Body of pancreas (tissue), 4 donors: Measurements from ENCODE around the gene GNMT. TPM values are rescaled to one million over a fixed set of nuclear protein-coding genes. Genes with fewer than 3 reads are reported as not detected.

Source experiments
- ATAC-seq: fragments of 150-250 bp; one replicate; pipeline ENCODE4 v1.9.1; 2016
- DNase-seq, 4 donors: peaks; one replicate each; pipeline ENCODE4 v3.0.0-alpha.2; 2019
- H3K27ac ChIP-seq, 4 donors: fragments of 200-600 bp; sonication (generic); 1 replicate in 3 of 4; 2 replicates in 1 of 4; pipeline versions ENCODE4 v1.5.1 to v1.6.1; 2016 to 2019; ENCODE audit warnings: mild to moderate bottlenecking in 1 of 4, mixed read lengths in 1 of 4, moderate library complexity in 1 of 4
- H3K27me3 ChIP-seq, 2 donors: fragments of 200-600 bp; sonication (generic); one replicate each; pipeline ENCODE4 v1.6.0; 2016; ENCODE audit warnings: mild to moderate bottlenecking in 1 of 2
- H3K36me3 ChIP-seq, 2 donors: fragments of 200-600 bp; sonication (generic); replicated peaks in 1 of 2; 2 replicates each; pipeline ENCODE4 v1.5.1; 2016; ENCODE audit warnings: low read depth in 2 of 2; ENCODE audit not compliant: insufficient read depth in 1 of 2
- H3K4me1 ChIP-seq: fragments of 200-600 bp; sonication (generic); one replicate; pipeline ENCODE4 v1.6.0; 2016
- H3K4me3 ChIP-seq, 2 donors: fragments of 200-600 bp; sonication (generic); 1 replicate in 1 of 2; 2 replicates in 1 of 2; pipeline ENCODE4 v1.5.1; 2016 to 2019
- H3K9me3 ChIP-seq, 3 donors: fragments of 200-600 bp; sonication (generic); 1 replicate in 2 of 3; 2 replicates in 1 of 3; pipeline ENCODE4 v1.5.1; 2016
- CTCF ChIP-seq, 7 experiments: fragments of 450-650 bp in 4 of 7; fragments of 200-600 bp in 3 of 7; sonication (generic) in 3 of 7; IDR thresholded peaks; one replicate each; pipeline ENCODE4 v1.5.1; 2016 to 2019; ENCODE audit warnings: antibody characterized with exemption in 7 of 7
- POLR2A ChIP-seq, 3 donors: fragments of 450-650 bp; IDR thresholded peaks; one replicate each; pipeline ENCODE4 v1.6.1; 2016; ENCODE audit warnings: antibody characterized with exemption in 3 of 3, mild to moderate bottlenecking in 2 of 3
- WGBS, 2 donors: methylation state at CpG; one replicate each; pipeline ENCODE4 v1.1.5; 2017; 5-methylcytosine and 5-hydroxymethylcytosine counted together
- intact Hi-C: fragments of 100-400 bp; cut with DNase I; formaldehyde crosslinking; loops from one replicate; pipeline ENCODE4 v1.15.1; 2023
- total RNA-seq, 2 donors: library from RNA; depleted of rRNA; stranded (reverse); fragments of >200 nt; gene quantifications; one replicate each; pipeline ENCODE4 v1.1.0, GENCODE V29; 2016

GNMT gene
- total RNA-seq, 2 donors from 2014 or later, result 67.2 to 630 TPM

GRCh38 chr6:42935322-42935721 is 25.2 kb upstream of the GNMT start:
- DNase-seq (no peak), ATAC-seq (no peak)
- intact Hi-C loops, result no loop called here
- Histone ChIP-seq H3K36me3 (peaks cover 0 to 14% of the 10 kb centered on the region in 2 donors), H3K4me1 (peaks cover 79% of the 10 kb centered on the region), H3K27ac (no peak overlapping the region), H3K4me3 (no peak overlapping the region), H3K27me3 (no peaks in the 10 kb centered on the region), H3K9me3 (no peaks in the 10 kb centered on the region)
- no peak for TF ChIP-seq CTCF (IDR thresholded peaks at IDR 0.05)
- WGBS, 2 donors, result 82 to 91% methylated on average over 6 to 7 of the region's 7 CpGs

GRCh38 chr6:42936398-42936797 is 24.2 kb upstream of the GNMT start:
- no peaks in the 10 kb centered on the region for H3K9me3 ChIP-seq
- no peak overlapping the region for H3K4me3 ChIP-seq
- WGBS, 2 donors, result 85 to 88% methylated on average over 11 of the region's 11 CpGs
- DNase-seq (no peak), ATAC-seq (no peak)
- no peaks in the 10 kb centered on the region for H3K27me3 ChIP-seq
- intact Hi-C loops, result no loop called here
- peaks cover 0 to 14% of the 10 kb centered on the region in 2 donors for H3K36me3 ChIP-seq
- peak overlapping the region; percentile 92 to 98 (median 95) for H3K27ac ChIP-seq
- no peak for TF ChIP-seq CTCF (IDR thresholded peaks at IDR 0.05)
- no peak for TF ChIP-seq POLR2A (IDR thresholded peaks at IDR 0.05)
- H3K4me1 ChIP-seq, result peaks cover 79% of the 10 kb centered on the region

GRCh38 chr6:42937548-42938427 is 22.8 kb upstream of the GNMT start:
- H3K4me3 ChIP-seq, result no peak overlapping the region
- 70 to 77% methylated on average over 8 to 13 of the region's 13 CpGs for WGBS, 2 donors
- H3K4me1 ChIP-seq, result peaks cover 78% of the 10 kb centered on the region
- intact Hi-C loops, result no loop called here
- no peak for ATAC-seq
- H3K27me3 ChIP-seq, result no peaks in the 10 kb centered on the region
- DNase-seq, result peak; percentile 49 to 74 (median 58)
- TF ChIP-seq CTCF (IDR thresholded peaks at IDR 0.05) (no peak), POLR2A (IDR thresholded peaks at IDR 0.05) (peak in 1 of 3 donors; percentile 3)
- peaks cover 0 to 14% of the 10 kb centered on the region in 2 donors for H3K36me3 ChIP-seq
- no peaks in the 10 kb centered on the region for H3K9me3 ChIP-seq
- peak overlapping the region; percentile 92 to 98 (median 95) for H3K27ac ChIP-seq

- no peaks in the 10 kb centered on the region for H3K27me3 ChIP-seq
- ATAC-seq, result no peak
- TF ChIP-seq CTCF (IDR thresholded peaks at IDR 0.05) (no peak), POLR2A (IDR thresholded peaks at IDR 0.05) (no peak)
- H3K27ac ChIP-seq, result peak overlapping the region; percentile 92 to 98 (median 95)
- no peak overlapping the region for H3K4me3 ChIP-seq
- DNase-seq, result no peak
- peaks cover 0 to 14% of the 10 kb centered on the region in 2 donors for H3K36me3 ChIP-seq
- 64 to 66% methylated on average over 4 to 5 of the region's 5 CpGs for WGBS, 2 donors
- no peaks in the 10 kb centered on the region for H3K9me3 ChIP-seq
- H3K4me1 ChIP-seq, result peaks cover 72% of the 10 kb centered on the region
- intact Hi-C loops, result no loop called here
Observed at GRCh38 chr6:42938428-42938796, 22.1 kb upstream of the GNMT start.
